Measurements from ENCODE around the gene TUBGCP6.

TUBGCP6 gene

GRCh38 chr22:50183141-50183971 is 61.5 kb downstream of the TUBGCP6 start:
- no peaks in the 10 kb centered on the region for H3K27me3 ChIP-seq (ENCODE audit: insufficient read depth, low read depth)
- H3K4me2 ChIP-seq = no peak overlapping the region
- H2AFZ ChIP-seq (ENCODE audit: low read depth) = no peak overlapping the region
- H3K4me1 ChIP-seq (ENCODE audit: low read depth, poor library complexity, severe bottlenecking) = peaks cover 12% of the 10 kb centered on the region
- H4K20me1 ChIP-seq (ENCODE audit: insufficient read depth) = no peaks in the 10 kb centered on the region
- H3K27ac ChIP-seq = no peak overlapping the region
- H3K4me3 ChIP-seq (IDR thresholded peaks at IDR 0.05; ENCODE audit: insufficient read depth, low read depth, low read length) = no peak overlapping the region
- no peaks in the 10 kb centered on the region for H3K36me3 ChIP-seq (ENCODE audit: insufficient read depth)
- no peak for TF ChIP-seq CTCF (conservative IDR thresholded peaks at IDR 0.05; ENCODE audit: low read depth, low read length)
- peaks cover 22% of the 10 kb centered on the region for H3K79me2 ChIP-seq (ENCODE audit: insufficient read depth, low read depth)
- no peak overlapping the region for H3K9ac ChIP-seq

- H3K4me1 ChIP-seq (ENCODE audit: low read depth, poor library complexity, severe bottlenecking) = peaks cover 3% of the 10 kb centered on the region
These were observed 62.4 kb downstream of the TUBGCP6 start for GRCh38 chr22:50182176-50183081.

GRCh38 chr22:50180727-50181521 is 63.9 kb downstream of the TUBGCP6 start:
- Histone ChIP-seq H3K9ac (no peak overlapping the region), H3K79me2 (ENCODE audit: insufficient read depth, low read depth) (no peaks in the 10 kb centered on the region), H3K36me3 (ENCODE audit: insufficient read depth) (no peaks in the 10 kb centered on the region), H2AFZ (ENCODE audit: low read depth) (no peak overlapping the region), H3K27me3 (ENCODE audit: insufficient read depth, low read depth) (no peaks in the 10 kb centered on the region), H3K4me2 (no peak overlapping the region), H3K4me1 (ENCODE audit: low read depth, poor library complexity, severe bottlenecking) (no peaks in the 10 kb centered on the region), H4K20me1 (ENCODE audit: insufficient read depth) (no peaks in the 10 kb centered on the region), H3K27ac (no peak overlapping the region), H3K4me3 (IDR thresholded peaks at IDR 0.05; ENCODE audit: insufficient read depth, low read depth, low read length) (no peak overlapping the region)
- no peak for TF ChIP-seq CTCF (conservative IDR thresholded peaks at IDR 0.05; ENCODE audit: low read depth, low read length)

More at GRCh38 chr22:50182176-50183081, 62.4 kb downstream of the TUBGCP6 start:
- Histone ChIP-seq H3K27ac (no peak overlapping the region), H3K4me3 (IDR thresholded peaks at IDR 0.05; ENCODE audit: insufficient read depth, low read depth, low read length) (no peak overlapping the region), H3K27me3 (ENCODE audit: insufficient read depth, low read depth) (no peaks in the 10 kb centered on the region), H3K9ac (no peak overlapping the region), H3K79me2 (ENCODE audit: insufficient read depth, low read depth) (peaks cover 13% of the 10 kb centered on the region; the same call in 1 of the 2 replicates), H4K20me1 (ENCODE audit: insufficient read depth) (no peaks in the 10 kb centered on the region), H3K36me3 (ENCODE audit: insufficient read depth) (no peaks in the 10 kb centered on the region), H3K4me2 (no peak overlapping the region), H2AFZ (ENCODE audit: low read depth) (no peak overlapping the region)
- TF ChIP-seq CTCF (conservative IDR thresholded peaks at IDR 0.05; ENCODE audit: low read depth, low read length) = no peak

Measured in KMS-11 (cell line).